Dermis microvascular lymphatic vessel endothelial cell (primary cell): ENCODE results near the gene CNPY4. TPM values are rescaled to one million over a fixed set of nuclear protein-coding genes. Genes with fewer than 3 reads are reported as not detected.
A peak's percentile ranks its signal among the peaks of the same experiment; 100 is the strongest.
"Not testable (repeated sequence)": the region's sequence is repeated elsewhere in the genome, so short reads cannot be mapped to it uniquely, and the experiment has no call there.

Experiments
- DNase-seq, 2 donors: peaks; one replicate each; pipeline versions ENCODE4 v3.0.0 to v3.0.0-alpha.2; 2010; ENCODE audit warnings: low read depth in 2 of 2
- total RNA-seq: library from RNA; depleted of rRNA; stranded (reverse); fragments of >200 nt; gene quantifications from 2 replicates; pipeline ENCODE4 v1.2.1, GENCODE V29; 2014

The CNPY4 gene
- total RNA-seq, 1 donor from 2014 or later: 24.4 TPM

DNA sequence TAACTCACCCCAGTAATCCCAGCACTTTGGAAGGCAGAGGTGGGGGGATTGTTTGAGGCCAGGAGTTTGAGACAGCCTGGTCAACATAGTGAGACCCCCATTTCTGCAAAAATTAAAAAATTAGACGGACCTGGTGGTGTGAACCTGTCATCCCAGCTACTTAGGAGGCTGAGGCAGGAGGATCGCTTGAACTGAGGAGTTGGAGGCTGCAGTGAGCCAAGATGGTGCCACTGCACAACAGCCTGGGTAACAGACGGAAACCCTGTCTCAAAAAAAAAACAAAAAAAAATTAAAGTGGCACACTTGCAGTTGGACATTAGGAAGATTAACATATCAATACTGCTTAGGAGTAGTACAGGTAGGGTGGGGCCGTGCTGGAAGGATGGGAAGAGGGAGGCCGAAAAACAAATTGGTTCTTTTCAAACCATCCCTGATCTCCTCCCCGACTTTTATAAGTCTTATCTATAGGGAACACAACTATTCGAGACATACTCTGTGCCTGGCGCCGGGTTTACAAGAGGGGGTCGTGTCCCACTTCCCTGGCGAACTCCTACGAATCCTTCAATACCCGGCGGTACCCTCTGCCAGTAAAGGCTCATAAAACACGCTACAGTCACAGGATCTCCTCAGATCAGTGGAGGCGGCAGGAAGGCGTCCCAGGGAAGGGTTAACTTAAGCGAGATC lies 904 bp upstream of the CNPY4 start:
- DNase-seq: no peak

DNA sequence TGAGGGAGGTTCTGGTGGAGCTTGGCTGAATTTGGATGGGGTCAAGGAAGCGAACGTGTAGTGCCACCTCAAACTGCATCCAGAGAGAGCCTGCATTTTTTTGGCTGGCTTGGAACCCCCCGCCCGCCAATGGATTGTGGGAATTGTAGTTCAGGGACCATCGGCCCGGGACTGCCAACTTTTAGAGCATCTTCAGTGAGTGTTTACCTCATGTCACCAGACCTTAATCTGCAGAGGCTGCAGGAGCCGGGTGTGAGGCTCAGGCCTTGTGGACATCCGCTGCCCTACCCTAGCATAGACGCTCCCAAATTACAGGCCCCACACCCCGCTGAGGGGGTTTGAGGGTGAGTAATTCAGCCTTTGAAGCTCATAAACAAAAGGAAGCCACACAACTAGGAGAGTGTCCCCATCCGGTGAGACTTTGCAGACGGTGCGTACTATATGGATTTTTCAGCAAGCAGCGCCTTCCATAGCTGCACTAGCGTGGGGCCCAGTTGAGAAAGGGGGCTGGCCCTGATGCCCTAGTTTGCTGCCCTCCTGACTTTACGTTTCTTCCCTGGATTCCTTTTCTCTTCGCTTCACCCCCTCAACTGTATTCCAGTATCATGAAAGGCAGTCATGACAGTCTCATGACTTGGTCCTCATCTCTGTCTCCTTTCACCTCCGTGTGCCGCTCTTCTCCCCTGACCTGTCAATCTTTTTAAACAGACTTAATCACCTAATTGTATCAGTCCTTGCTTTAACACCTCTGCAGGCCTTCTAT lies 717 bp downstream of the CNPY4 start:
- no peak for DNase-seq

DNA sequence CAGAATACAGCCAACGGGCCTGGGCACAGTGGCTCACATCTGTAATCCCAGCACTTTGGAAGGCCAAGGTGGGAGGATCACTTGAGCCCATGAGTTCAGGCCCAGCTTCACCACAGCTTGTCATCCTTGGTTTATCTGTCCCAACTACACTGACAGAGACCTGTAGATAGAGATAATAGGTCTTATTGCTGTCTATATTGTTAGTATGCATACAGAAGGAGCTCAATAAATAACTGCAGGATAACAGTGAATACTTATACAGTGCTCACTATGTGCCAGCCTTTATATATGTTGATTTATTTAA lies 1.3 kb downstream of the CNPY4 start:
- DNase-seq: no peak

DNA sequence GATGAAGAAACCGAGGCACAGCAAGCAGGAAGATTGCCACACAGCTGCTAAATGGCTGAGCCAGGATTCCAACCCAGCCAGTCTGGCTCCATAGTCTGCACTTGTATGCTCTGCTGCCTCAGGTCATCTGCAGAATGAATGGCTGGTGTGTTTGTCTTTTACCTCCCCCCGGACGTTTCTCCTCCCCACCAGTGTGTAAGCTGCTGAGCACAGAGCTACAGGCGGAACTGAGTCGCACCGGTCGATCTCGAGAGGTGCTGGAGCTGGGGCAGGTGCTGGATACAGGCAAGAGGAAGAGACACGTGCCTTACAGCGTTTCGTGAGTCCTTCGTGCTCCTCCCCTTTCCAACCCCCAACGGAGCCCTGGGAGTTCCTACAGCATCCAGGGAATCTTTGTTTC lies 2.6 kb downstream of the CNPY4 start:
- no peak for DNase-seq

DNA sequence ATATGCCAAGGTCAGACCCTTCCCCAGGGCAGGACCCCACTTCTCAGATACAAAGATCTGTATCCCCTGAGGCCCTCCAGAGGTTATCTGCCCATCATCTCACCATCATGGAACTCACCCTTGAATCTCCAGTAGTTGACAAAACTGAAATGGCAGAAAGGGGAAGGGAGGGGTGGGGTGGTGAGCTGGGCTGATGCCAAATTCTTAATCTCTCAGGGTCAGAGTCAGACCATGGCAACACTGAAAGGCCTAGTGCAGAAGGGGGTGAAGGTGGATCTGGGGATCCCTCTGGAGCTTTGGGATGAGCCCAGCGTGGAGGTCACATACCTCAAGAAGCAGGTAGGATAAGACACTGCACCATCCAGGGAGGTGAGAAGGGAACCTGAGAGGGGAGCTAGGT lies 3.1 kb downstream of the CNPY4 start:
- no peak for DNase-seq

DNA sequence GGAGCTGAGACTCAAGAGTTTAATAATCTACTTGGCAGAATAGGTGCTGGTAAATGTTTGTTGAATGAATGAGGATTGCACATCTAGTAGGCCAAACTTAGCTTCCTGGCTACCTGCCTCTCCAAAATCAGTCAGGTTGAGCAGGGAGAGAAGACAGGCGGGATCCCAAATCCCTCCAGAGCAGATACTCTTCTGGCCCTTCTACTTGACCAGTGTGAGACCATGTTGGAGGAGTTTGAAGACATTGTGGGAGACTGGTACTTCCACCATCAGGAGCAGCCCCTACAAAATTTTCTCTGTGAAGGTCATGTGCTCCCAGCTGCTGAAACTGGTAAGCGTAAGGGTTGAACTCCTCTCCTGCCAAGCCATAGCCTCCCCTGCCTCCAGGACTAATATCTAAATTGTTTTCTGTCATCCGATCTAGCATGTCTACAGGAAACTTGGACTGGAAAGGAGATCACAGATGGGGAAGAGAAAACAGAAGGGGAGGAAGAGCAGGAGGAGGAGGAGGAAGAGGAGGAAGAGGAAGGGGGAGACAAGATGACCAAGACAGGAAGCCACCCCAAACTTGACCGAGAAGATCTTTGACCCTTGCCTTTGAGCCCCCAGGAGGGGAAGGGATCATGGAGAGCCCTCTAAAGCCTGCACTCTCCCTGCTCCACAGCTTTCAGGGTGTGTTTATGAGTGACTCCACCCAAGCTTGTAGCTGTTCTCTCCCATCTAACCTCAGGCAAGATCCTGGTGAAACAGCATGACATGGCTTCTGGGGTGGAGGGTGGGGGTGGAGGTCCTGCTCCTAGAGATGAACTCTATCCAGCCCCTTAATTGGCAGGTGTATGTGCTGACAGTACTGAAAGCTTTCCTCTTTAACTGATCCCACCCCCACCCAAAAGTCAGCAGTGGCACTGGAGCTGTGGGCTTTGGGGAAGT lies 5.1 kb downstream of the CNPY4 start:
- no peak for DNase-seq

DNA sequence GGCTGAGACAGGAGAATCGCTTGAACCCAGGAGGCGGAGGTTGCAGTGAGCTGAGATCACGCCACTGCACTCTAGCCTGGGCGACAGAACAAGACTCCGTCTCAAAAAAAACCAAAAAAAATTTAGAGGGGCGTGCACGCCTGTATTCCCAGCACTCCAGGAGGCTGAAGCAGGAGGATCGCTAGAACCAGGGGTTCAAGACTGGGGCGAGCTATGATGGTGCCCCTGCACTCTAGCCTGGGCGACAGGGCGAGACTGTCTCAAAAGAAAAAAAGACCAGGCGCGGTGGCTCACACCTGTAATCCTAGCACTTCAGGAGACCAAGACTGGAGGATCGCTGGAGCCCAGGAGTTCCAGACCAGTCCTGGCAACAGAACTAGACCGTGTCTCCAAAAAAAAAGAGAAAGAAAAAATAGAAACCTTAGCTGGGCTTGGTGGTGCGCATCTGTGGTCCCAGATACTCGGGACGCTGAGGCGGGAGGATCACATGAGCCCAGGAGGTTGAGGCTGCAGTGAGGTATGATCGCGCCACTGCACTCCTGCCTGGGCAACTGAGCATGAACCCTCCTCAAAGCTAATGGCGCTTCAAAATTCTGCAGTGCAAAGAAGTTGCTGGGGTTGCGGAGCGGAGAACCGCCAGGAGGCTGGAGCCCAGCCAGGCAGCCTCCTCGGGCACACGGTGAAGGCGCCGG lies 7.0 kb downstream of the CNPY4 start:
- no peak for DNase-seq

DNA sequence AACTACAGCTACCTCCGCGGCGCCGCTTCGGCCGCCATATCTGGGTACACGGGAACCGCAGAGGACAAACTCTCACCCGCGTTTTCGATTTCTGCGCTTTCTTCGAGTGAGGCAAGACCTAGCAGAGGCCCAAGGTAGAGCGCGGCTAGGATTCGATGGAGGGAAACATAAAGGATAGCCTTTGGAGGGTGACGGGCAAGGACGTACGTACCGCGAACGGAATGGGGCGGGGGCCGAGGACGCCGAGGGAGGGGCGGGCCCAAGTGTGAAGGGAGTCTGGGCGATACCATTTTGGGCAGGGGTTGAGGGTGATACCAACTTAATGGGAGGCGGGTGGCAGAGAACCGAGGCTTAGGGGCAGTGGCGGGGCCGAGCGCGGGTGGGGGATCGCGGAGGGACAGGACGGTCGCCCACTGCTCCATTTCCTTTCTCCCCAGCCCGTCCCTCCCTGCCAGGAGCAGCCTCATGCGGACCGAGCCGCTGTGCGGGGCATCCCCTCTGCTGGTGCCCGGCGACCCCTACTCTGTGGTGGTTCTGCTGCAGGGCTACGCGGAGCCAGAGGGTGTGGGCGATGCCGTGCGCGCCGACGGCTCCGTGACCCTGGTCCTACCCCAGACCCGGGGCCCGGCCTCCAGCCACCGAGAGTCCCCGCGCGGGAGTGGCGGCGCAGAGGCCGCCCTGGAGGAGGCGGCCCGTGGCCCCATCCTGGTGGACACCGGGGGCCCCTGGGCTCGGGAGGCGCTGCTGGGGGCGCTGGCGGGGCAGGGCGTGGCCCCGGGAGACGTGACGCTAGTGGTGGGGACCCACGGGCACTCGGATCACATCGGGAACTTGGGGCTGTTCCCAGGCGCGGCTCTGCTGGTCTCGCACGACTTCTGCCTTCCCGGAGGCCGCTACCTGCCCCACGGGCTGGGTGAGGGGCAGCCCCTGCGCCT lies 7.8 kb downstream of the CNPY4 start, which contains the start of gene MBLAC1:
Gene MBLAC1, plus strand, starts transcription at position 37 of the 935 bp plus-strand sequence. Its CDS starts 429 bp downstream, at position 466.
- peak; percentile 82 to 94 for DNase-seq

DNA sequence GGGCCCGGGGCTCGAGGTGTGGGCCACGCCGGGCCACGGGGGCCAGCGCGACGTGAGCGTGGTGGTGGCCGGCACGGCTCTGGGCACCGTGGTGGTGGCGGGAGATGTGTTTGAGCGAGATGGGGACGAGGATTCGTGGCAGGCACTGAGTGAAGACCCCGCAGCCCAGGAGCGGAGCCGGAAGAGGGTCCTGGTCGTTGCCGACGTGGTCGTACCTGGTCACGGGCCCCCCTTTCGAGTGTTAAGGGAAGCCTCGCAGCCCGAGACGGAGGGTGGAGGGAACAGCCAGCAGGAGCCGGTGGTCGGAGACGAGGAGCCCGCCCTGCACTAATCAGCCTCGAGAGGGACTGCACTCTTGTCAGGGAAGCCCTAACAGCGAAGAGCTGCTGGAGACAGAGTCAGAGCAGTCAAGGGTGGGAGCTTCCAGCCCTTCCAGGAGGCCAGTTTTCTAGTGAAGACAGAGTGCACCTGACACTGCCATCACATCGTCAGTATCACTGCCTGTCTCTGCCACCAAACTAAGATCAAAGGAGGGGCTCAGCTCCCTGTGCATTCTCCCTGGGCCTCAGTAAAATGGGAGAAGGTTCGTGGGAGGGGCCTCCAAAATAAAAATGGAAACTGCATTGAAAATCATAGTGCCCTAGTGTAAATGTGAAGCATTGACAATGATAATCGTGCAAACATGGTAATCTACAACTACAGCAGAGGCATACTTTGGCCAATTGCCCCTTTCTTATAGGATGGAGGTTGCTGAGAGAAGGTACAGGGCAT lies 8.6 kb downstream of the CNPY4 start:
- peak in 1 of 2 donors; percentile 16 for DNase-seq

DNA sequence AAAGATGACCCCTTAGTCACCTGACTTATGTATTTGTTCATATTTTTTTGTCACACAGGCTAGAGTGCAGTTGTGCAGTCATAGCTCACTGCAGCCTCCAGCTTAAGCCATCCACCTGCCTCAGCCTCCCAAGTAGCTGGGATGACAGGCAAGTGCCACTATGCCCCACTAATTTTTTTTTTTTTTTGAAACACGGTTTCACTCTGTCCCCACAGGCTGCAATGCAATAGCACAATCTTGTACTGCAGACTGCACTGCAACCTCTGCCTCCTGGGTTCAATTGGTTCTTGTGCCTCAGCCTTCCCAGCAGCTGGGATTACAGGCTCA lies 9.2 kb downstream of the CNPY4 start:
- no peak for DNase-seq

DNA sequence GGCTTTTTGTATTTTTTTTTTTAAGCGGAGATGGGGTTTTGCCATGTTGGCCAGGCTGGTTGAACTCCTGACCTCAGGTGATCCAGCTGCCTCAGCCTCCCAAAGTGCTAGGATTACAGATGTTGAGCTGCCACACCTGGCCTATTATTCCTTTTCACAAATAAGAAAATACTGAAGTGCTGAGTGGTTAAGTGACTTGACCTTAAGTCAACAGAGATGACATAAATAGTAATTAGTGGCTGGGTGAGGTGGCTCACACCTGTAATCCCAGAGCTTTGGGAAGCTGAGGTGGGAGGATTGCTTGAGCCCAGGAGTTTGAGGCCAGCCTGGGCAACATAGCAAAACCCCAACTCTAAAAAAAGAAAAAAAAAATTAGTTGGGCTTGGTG lies 10.8 kb downstream of the CNPY4 start:
- not testable (repeated sequence) for DNase-seq

DNA sequence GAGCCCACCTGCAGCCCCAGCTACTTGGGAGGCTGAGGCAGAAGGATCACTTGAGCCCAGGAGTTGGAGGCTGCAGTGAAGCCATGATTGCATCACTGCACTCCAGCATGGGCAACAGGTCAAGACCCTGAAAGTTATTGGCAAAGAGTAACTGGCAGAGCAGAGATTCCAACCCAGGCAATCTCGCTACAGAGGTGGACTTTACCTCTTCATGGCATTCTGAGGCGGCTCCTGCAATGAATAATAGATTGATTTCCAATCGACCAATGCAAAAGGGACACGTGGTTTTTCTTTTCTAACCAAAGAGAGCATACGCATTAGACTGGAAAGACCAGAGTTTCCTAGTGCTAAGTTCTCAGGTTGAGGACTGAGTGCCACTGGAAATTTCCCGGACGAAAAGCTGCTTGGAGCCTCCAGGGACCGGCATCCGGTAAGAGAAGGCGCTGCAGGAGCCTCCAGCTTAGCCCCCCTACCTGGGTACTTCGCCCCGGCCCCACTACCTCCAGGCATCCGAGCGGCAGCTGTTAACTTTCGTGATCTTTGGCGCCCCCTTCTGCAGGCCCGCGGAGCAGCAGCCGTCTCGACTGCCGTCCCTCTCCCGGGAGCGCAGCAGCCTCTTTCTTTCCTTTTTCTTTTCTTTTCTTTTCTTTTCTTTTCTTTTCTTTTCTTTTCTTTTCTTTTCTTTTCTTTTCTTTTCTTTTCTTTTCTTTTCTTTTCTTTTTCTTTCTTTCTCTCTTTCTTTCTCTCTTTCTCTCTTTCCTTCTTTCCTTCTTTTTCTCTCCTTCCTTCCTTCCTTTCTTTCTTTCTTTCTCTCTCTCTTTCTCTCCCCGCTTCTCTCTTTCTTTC lies 11.4 kb downstream of the CNPY4 start:
- DNase-seq: peak in 1 of 2 donors; percentile 56

DNA sequence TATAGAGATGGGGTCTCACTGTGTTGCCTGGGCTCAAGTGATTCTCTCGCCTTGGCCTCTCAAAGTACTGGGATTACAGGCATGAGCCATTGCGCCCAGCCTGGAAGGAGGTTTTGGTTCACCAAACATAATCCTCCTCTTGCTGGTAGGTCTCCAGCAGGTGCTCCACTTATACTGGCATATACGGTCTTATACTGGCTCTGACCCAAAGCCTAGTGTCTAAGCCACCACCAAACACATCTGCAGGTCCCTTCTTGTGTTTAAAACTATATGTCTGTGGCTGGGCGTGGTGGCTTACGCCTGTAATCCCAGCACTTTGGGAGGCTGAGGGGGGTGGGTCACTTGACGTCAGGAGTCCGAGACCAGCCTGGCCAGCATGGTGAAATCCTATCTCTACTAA lies 12.7 kb downstream of the CNPY4 start:
- no peak for DNase-seq

DNA sequence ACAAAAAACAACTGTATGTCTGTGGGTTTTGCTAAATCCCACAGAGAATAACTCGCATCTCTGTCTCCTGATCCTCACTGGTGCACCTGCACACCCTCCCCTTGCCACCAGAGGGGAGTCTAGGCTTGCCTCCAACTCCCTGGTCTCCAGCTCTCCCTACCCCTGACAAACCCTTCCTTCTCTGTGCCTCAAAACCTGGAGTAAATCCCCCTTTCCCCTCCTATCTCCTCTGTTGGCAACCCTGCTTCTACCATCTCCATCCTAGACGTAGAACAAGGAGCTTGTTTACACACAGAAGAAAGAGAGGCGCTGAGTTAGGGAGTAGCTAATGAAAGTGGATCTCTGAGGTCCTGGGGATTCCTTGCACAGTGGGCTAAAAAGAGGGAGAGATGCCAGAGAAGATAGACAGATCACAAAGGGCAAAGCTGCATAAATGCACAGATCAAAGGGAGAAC lies 13.3 kb downstream of the CNPY4 start:
- peak; percentile 53 to 72 for DNase-seq

DNA sequence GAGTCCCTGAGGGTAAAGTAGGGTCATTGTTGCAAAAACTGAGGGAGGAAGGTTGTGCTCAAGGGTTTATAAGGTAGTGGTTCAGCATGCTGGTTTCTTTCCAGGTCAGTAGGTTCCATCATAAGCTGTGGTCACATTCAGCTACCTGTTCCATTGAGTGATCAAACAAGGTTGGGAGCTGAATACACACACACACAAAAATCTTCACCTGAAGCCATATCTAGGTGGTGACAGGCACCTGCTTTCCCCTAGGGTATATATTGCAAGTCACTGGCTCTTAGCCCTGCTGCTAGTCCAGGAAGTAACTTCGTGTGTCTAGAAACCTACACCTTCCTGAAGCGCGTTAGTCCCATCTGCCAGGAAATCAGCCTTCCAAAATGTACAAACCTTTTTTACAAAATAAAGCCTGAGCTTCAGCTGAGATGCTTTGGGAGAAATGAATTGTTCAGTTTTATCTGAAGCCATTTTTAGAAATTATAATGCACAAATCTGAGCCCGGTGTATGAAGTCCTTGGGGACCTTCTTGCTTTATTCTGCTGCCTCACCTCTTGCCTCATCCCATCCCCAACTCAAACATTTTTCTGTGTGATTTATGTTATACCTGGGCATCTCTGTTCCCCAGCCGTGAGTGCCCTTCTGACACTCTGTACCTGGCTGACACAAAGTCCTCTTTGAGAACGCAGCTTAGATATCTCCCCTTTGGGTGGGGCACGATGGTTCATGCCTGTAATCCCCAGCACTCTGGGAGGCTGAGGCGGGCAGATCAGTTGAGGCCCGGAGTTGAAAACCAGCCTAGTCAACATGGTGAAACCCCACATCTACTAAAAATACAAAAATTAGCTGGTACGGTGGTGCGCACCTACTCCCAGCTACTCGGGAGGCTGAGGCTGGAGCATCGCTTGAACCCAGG lies 18.7 kb downstream of the CNPY4 start:
- DNase-seq: no peak

DNA sequence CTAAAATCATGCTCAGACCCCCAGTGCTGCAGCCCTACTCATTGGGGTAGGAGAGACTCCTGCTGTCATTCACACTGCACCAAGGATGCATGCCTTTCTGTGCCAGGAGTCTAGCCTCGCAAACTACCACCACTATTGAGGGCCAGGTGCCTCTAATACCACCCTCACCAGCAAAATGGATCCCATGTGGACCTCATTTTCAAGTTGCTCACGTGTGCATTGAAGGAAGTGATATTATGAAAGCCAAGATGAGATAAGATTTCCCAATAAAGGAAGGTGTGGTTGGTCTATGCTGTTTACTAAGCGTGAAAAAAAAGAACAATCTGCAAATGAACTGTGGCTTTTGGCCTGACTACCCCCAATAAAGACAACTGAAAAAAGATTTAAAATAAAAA lies 22.1 kb downstream of the CNPY4 start:
- DNase-seq: no peak

DNA sequence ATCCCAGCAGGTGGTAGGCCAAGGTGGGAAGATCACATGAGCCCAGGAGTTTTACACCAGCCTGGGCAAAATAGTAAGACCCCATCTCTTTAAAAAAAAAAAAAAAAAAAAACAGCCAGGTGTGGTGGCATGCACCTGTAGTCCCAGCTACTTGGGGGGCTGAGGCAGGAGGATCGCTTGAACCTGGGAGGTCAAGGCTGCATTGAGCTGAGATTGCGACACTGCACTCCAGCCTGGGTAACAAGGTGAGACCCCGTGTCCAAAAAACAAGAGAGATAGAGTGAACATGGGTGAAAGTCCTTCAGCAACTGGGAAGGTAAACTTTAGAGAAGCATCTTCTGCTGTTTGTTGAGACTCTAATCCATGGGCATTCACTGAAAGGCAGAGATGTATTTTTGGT lies 23.0 kb downstream of the CNPY4 start:
- no peak for DNase-seq

DNA sequence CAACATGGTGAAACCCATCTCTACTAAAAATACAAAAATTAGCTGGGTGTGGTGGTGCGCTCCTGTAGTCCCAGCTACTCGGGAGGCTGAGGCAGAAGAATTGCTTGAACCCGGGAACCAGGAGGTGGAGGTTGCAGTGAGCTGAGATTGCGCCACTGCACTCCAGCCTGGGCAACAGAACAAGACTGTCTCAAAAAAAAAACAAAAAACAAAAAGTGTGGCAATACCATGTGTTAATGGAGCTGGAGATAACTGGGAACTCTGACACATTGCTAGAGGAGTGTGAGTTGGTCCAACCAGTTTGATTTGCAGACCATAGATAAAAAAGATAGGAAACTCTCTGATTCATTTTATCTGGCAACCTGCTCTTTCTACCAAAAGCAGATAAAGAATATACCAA lies 26.9 kb downstream of the CNPY4 start:
- DNase-seq: not testable (repeated sequence)
